ENCODE data around the gene ECEL1. TPM values are rescaled to one million over a fixed set of nuclear protein-coding genes. Genes with fewer than 3 reads are reported as not detected.

ECEL1 gene
- total and polyA plus RNA-seq, 3 experiments from 2014 or later, result not detected

DNA sequence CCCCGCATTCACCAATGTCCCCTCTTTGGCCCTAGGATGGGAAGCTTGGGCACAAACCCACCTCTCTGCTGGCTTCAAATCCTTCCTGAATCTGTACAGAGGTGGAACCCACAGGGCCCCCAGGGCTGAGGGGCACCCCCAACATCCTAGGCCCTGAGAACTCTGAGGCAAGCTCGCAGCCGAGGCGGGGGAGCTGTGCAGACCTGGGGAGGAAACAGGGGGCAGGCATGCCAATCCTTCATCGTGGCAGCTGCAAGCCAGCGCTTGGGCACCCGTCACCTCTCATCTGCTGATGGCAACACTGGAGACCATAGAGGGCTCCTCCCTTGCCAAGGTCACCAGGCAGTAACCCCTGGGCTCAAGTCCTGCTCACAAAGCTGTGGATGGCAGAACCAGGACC, 10.8 kb downstream of the ECEL1 start:
- H3K4me1 Mint-ChIP-seq, result no peaks in the 10 kb centered on the region
- peaks cover 10 to 49% of the 10 kb centered on the region in 2 donors for H3K27me3 Mint-ChIP-seq
- POLR2A ChIA-PET, result no interaction called here
- no peak overlapping the region for H3K4me3 Mint-ChIP-seq
- H3K27ac ChIP-seq (ENCODE audit: low read depth, low read length), result no peak overlapping the region
- H3K27me3 ChIP-seq (ENCODE audit: insufficient read depth, low read length, poor library complexity, severe bottlenecking), result peaks cover 20% of the 10 kb centered on the region
- no peak overlapping the region for H3K27ac Mint-ChIP-seq
- peak in 1 of 5 donors; percentile 33 for DNase-seq
- H3K4me3 ChIP-seq (ENCODE audit: low read length), result no peak overlapping the region
- H3K9me3 ChIP-seq (ENCODE audit: low read length), result no peaks in the 10 kb centered on the region
- H3K36me3 Mint-ChIP-seq, result no peaks in the 10 kb centered on the region
- peaks cover 2 to 10% (median 6%) of the 10 kb centered on the region in 5 donors for H3K9me3 Mint-ChIP-seq
- no peaks in the 10 kb centered on the region for H3K4me1 ChIP-seq (ENCODE audit: insufficient read depth, low read length)
- no peaks in the 10 kb centered on the region for H3K36me3 ChIP-seq (ENCODE audit: insufficient read depth, low read length)
- CTCF ChIA-PET, result no interaction called here

DNA sequence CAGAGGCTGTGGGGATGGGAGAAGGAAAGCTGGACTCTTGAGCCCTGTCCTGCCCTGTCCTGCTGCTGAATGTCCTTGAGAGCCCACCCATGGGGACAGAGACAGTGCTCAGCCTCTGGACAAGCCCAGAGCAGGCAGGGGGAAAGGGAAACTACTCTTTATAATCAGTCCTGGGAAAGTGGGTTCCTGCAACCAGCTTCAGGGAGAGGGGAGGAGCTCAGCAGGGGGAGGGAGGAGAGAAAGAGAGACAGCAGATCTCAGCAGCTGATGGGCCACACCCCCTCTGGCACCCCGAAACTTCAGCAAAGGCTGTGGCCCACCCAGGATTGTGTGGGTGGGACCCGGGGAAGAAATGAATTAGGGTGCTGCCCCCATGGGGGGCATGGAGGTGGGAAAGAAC, 11.6 kb downstream of the ECEL1 start:
- no peaks in the 10 kb centered on the region for H3K36me3 ChIP-seq (ENCODE audit: insufficient read depth, low read length)
- Mint-ChIP-seq H3K27ac (no peak overlapping the region), H3K9me3 (peaks cover 2 to 12% (median 6%) of the 10 kb centered on the region in 5 donors), H3K4me3 (no peak overlapping the region), H3K27me3 (peaks cover 10 to 55% of the 10 kb centered on the region in 2 donors), H3K36me3 (no peaks in the 10 kb centered on the region), H3K4me1 (no peaks in the 10 kb centered on the region)
- no peaks in the 10 kb centered on the region for H3K4me1 ChIP-seq (ENCODE audit: insufficient read depth, low read length)
- CTCF ChIA-PET, result no interaction called here
- H3K27me3 ChIP-seq (ENCODE audit: insufficient read depth, low read length, poor library complexity, severe bottlenecking), result peaks cover 20% of the 10 kb centered on the region
- no peak overlapping the region for H3K4me3 ChIP-seq (ENCODE audit: low read length)
- DNase-seq, result no peak
- POLR2A ChIA-PET, result no interaction called here
- no peak overlapping the region for H3K27ac ChIP-seq (ENCODE audit: low read depth, low read length)
- no peaks in the 10 kb centered on the region for H3K9me3 ChIP-seq (ENCODE audit: low read length)

DNA sequence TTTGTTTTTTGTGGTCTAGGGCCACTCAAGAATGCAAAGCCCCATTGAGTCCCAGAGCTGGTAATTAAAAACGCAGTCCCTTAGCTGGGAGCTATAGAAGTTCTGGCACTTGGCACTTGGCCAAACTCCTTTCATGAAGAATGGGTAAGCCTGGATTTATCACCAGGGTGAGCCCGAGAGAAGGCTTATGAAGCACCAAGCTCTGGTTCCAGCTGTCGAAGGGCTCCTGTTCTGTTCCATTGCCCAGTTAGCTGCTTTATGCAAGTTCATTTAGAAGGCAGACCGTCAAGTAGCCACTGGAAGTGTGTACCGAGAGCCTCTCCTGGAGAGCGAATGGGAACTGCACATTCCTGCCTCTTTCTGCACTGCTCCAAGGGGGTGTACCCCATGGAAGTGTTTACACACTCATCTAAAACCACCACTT, 14.2 kb downstream of the ECEL1 start:
- ChIA-PET POLR2A (no interaction called here), CTCF (no interaction called here)
- Histone ChIP-seq H3K36me3 (ENCODE audit: insufficient read depth, low read length) (no peaks in the 10 kb centered on the region), H3K9me3 (ENCODE audit: low read length) (no peaks in the 10 kb centered on the region), H3K4me3 (ENCODE audit: low read length) (no peak overlapping the region), H3K4me1 (ENCODE audit: insufficient read depth, low read length) (no peaks in the 10 kb centered on the region), H3K27ac (ENCODE audit: low read depth, low read length) (no peak overlapping the region), H3K27me3 (ENCODE audit: insufficient read depth, low read length, poor library complexity, severe bottlenecking) (peaks cover 20% of the 10 kb centered on the region)
- peak in 1 of 5 donors; percentile 9 for DNase-seq
- no peaks in the 10 kb centered on the region for H3K36me3 Mint-ChIP-seq
- peaks cover 2 to 12% (median 6%) of the 10 kb centered on the region in 5 donors for H3K9me3 Mint-ChIP-seq
- no peaks in the 10 kb centered on the region for H3K4me1 Mint-ChIP-seq
- no peak overlapping the region for H3K4me3 Mint-ChIP-seq
- no peak overlapping the region for H3K27ac Mint-ChIP-seq
- H3K27me3 Mint-ChIP-seq, result peaks cover 16 to 63% of the 10 kb centered on the region in 2 donors

DNA sequence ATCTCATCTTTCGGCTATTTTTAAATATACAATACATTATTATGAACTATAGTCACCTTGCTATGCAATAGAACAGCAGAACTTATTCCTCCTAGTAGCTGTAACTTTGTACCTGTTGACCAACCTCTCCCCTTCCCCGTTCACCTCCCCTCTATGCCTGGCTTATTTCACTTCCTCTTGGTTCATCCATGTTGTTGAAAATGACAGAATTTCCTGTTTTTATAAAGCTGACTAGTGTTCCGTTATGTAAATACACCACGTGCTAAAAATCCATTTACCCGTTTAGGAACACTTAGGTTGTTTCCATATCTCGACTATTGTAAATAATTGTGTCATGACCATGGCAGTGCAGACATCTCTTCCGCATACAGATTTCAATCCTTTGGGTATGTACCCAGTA, 21.4 kb downstream of the ECEL1 start:
- Histone ChIP-seq H3K27ac (ENCODE audit: low read depth, low read length) (no peak overlapping the region), H3K27me3 (ENCODE audit: insufficient read depth, low read length, poor library complexity, severe bottlenecking) (no peaks in the 10 kb centered on the region), H3K36me3 (ENCODE audit: insufficient read depth, low read length) (no peaks in the 10 kb centered on the region), H3K4me3 (ENCODE audit: low read length) (no peak overlapping the region), H3K4me1 (ENCODE audit: insufficient read depth, low read length) (no peaks in the 10 kb centered on the region), H3K9me3 (ENCODE audit: low read length) (no peaks in the 10 kb centered on the region)
- ChIA-PET POLR2A (no interaction called here), CTCF (no interaction called here)
- H3K4me3 Mint-ChIP-seq, result no peak overlapping the region
- H3K9me3 Mint-ChIP-seq, result no peaks in the 10 kb centered on the region
- H3K27ac Mint-ChIP-seq, result no peak overlapping the region
- peaks cover 10 to 17% of the 10 kb centered on the region in 2 donors for H3K27me3 Mint-ChIP-seq
- H3K36me3 Mint-ChIP-seq, result no peaks in the 10 kb centered on the region
- DNase-seq, result no peak
- H3K4me1 Mint-ChIP-seq, result no peaks in the 10 kb centered on the region

DNA sequence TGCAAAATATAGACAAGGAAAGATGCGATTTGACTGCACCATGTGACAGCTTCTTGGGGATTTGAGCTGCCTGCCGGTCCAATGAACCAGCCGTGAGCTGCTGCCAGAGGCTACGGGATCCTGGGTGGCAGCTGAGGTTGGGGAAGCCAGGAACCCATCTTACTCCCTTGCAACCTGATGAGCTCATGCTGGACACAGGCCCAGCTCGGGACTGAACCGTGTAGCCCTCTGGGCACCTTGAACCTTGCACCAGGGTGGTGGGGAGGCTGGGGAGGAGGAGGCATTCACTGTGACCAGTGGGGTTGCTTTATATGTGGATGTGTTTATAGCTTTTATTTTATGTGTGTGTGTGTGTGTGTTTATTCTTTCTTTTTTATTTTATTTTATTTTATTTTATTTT, 22.6 kb downstream of the ECEL1 start:
- no peak overlapping the region for H3K27ac Mint-ChIP-seq
- H3K4me1 Mint-ChIP-seq, result no peaks in the 10 kb centered on the region
- peaks cover 6 to 8% of the 10 kb centered on the region in 2 donors for H3K27me3 Mint-ChIP-seq
- no peak overlapping the region for H3K4me3 Mint-ChIP-seq
- Histone ChIP-seq H3K4me3 (ENCODE audit: low read length) (no peak overlapping the region), H3K4me1 (ENCODE audit: insufficient read depth, low read length) (no peaks in the 10 kb centered on the region), H3K36me3 (ENCODE audit: insufficient read depth, low read length) (no peaks in the 10 kb centered on the region), H3K9me3 (ENCODE audit: low read length) (no peaks in the 10 kb centered on the region), H3K27me3 (ENCODE audit: insufficient read depth, low read length, poor library complexity, severe bottlenecking) (no peaks in the 10 kb centered on the region), H3K27ac (ENCODE audit: low read depth, low read length) (no peak overlapping the region)
- ChIA-PET POLR2A (interaction anchor here (1.1 kb wide), 1 partner anchor 553 kb away, joined by 3 read pairs; no protein-coding TSS in a partner anchor), CTCF (no interaction called here)
- DNase-seq, result peak in 1 of 5 donors; percentile 25
- H3K36me3 Mint-ChIP-seq, result no peaks in the 10 kb centered on the region
- H3K9me3 Mint-ChIP-seq, result no peaks in the 10 kb centered on the region

DNA sequence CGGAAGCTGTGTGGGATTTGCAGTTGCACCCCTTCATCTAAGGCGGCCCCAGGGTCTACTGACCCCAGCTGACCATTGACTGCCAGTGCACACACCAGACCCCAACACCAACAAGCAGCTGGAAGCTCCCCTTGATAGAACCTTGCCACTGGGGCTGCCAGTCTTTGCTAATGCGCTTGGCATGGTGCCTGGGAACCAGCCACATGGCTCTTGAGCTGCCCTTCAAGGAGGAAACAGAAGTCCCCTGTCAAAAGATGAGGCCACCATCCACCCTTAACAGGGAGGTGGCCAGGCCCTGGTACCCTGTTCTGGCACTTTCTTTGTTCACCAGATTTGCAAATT, 23.1 kb downstream of the ECEL1 start:
- H3K9me3 Mint-ChIP-seq, result no peaks in the 10 kb centered on the region
- no peaks in the 10 kb centered on the region for H3K36me3 Mint-ChIP-seq
- H3K27me3 ChIP-seq (ENCODE audit: insufficient read depth, low read length, poor library complexity, severe bottlenecking), result no peaks in the 10 kb centered on the region
- H3K9me3 ChIP-seq (ENCODE audit: low read length), result no peaks in the 10 kb centered on the region
- no peaks in the 10 kb centered on the region for H3K36me3 ChIP-seq (ENCODE audit: insufficient read depth, low read length)
- no peak overlapping the region for H3K27ac ChIP-seq (ENCODE audit: low read depth, low read length)
- H3K27ac Mint-ChIP-seq, result no peak overlapping the region
- no peaks in the 10 kb centered on the region for H3K4me1 Mint-ChIP-seq
- H3K4me3 Mint-ChIP-seq, result no peak overlapping the region
- no peaks in the 10 kb centered on the region for H3K4me1 ChIP-seq (ENCODE audit: insufficient read depth, low read length)
- CTCF ChIA-PET, result no interaction called here
- H3K4me3 ChIP-seq (ENCODE audit: low read length), result no peak overlapping the region
- POLR2A ChIA-PET, result interaction anchor here (1.1 kb wide), 1 partner anchor 552 kb away, joined by 3 read pairs; no protein-coding TSS in a partner anchor
- H3K27me3 Mint-ChIP-seq, result peaks cover 6 to 7% of the 10 kb centered on the region in 2 donors
- DNase-seq, result peak in 1 of 5 donors; percentile 14

DNA sequence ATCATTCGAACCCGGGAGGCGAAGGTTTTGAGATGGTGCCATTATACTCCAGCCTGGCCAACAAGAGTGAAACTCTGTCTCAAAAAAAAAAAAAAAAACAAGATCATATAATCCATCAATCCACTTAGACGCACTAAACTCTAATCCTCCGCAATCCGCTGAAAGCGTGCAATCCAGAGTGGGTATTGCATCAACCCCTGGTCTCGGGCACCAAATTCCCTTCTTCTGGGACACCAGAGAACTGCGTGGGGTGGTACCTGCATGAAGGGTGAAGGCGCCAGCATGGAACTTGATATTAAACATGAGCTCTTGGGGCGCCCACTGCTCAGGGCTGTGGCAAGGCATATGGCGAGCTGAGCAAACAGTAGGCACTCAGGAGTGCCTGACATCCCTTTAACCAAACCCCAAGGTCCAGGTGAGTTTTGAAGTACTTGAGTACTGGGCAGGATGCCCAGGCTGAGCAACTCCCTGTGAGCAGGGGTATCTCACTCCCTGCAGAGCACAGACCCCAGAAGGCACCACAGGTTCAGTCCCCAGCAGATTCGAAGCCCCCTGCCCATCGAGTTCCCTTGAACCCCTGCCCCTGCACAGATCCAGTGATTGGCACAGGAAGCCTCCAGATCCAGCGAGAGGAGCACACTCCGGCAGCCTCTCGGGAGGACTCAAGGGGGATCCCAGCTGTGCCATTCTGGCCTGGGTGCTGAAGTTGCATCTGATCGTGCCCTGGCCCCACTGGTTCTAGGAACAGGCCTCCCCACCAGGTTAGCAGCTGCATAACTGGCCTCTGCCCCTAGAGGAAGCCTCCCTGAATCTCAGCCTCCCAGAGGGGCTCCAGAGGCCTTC, 23.7 kb downstream of the ECEL1 start:
- CTCF ChIA-PET, result no interaction called here

DNA sequence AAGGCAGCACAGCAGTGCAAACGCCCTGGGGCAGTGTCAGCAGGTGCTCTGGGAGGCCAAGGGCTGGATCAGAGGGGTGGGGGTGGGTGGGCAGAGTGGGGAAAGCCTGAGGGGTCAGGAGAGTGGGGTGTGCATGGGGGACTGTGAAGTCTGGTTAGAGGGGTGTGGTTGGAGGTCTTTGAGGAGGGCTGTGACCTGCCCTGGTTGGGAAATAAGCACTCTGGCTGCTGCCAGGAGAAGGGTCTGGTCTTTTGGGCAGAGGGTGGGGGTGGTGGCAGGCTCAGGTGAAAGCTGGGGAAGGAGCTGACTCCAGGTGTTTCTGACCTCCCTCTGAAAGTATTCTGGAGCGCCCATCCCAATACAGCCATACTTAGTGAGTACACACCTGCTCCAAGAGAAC, 27.5 kb downstream of the ECEL1 start:
- Histone ChIP-seq H3K27me3 (ENCODE audit: insufficient read depth, low read length, poor library complexity, severe bottlenecking) (no peaks in the 10 kb centered on the region), H3K4me1 (ENCODE audit: insufficient read depth, low read length) (no peaks in the 10 kb centered on the region), H3K36me3 (ENCODE audit: insufficient read depth, low read length) (no peaks in the 10 kb centered on the region), H3K4me3 (ENCODE audit: low read length) (no peak overlapping the region), H3K9me3 (ENCODE audit: low read length) (no peaks in the 10 kb centered on the region), H3K27ac (ENCODE audit: low read depth, low read length) (no peak overlapping the region)
- H3K4me1 Mint-ChIP-seq, result no peaks in the 10 kb centered on the region
- ChIA-PET CTCF (no interaction called here), POLR2A (no interaction called here)
- H3K4me3 Mint-ChIP-seq, result no peak overlapping the region
- H3K9me3 Mint-ChIP-seq, result no peaks in the 10 kb centered on the region
- H3K27me3 Mint-ChIP-seq, result peaks cover 9 to 10% of the 10 kb centered on the region in 2 donors
- DNase-seq, result peak in 1 of 5 donors; percentile 25
- H3K36me3 Mint-ChIP-seq, result no peaks in the 10 kb centered on the region
- H3K27ac Mint-ChIP-seq, result no peak overlapping the region

More for the DNA sequence above, 23.7 kb downstream of the ECEL1 start:
- no peaks in the 10 kb centered on the region for H3K36me3 Mint-ChIP-seq
- H3K27me3 Mint-ChIP-seq, result peaks cover 1 to 6% of the 10 kb centered on the region in 2 donors
- Histone ChIP-seq H3K27ac (ENCODE audit: low read depth, low read length) (no peak overlapping the region), H3K4me1 (ENCODE audit: insufficient read depth, low read length) (no peaks in the 10 kb centered on the region), H3K4me3 (ENCODE audit: low read length) (no peak overlapping the region), H3K9me3 (ENCODE audit: low read length) (no peaks in the 10 kb centered on the region), H3K36me3 (ENCODE audit: insufficient read depth, low read length) (no peaks in the 10 kb centered on the region), H3K27me3 (ENCODE audit: insufficient read depth, low read length, poor library complexity, severe bottlenecking) (no peaks in the 10 kb centered on the region)
- no peaks in the 10 kb centered on the region for H3K4me1 Mint-ChIP-seq
- DNase-seq, result peak in 1 of 5 donors; percentile 44
- no peak overlapping the region for H3K27ac Mint-ChIP-seq
- H3K9me3 Mint-ChIP-seq, result no peaks in the 10 kb centered on the region
- H3K4me3 Mint-ChIP-seq, result no peak overlapping the region
- POLR2A ChIA-PET, result interaction anchor here (1.1 kb wide), 1 partner anchor 552 kb away, joined by 3 read pairs; no protein-coding TSS in a partner anchor

All from CD8-positive, alpha-beta memory T cell (primary cell).